Adrenal gland (tissue), 19 donors: ENCODE data around the gene FHL3. TPM values are rescaled to one million over a fixed set of nuclear protein-coding genes. Genes with fewer than 3 reads are reported as not detected.

Source experiments
- DNase-seq, 7 donors: peaks; one replicate each; pipeline ENCODE4 v3.0.0-alpha.2; 2019 to 2020
- H3K27ac ChIP-seq, 5 donors: fragments of 200-600 bp; sonication (generic) in 4 of 5; 1 replicate in 3 of 5; 2 replicates in 2 of 5; pipeline versions ENCODE4 v1.5.1 to v1.8.0; 2016 to 2020; ENCODE audit warnings: mild to moderate bottlenecking in 1 of 5
- H3K27me3 ChIP-seq: fragments of 200-600 bp; 2 replicates; pipeline ENCODE4 v1.8.0; 2021
- H3K36me3 ChIP-seq, 2 donors: fragments of 200-600 bp; replicated peaks in 1 of 2; 1 replicate in 1 of 2; 2 replicates in 1 of 2; pipeline versions ENCODE4 v1.5.1 to v1.8.0; 2018 to 2022
- H3K4me1 ChIP-seq, 2 donors: fragments of 200-600 bp; replicated peaks in 1 of 2; 1 replicate in 1 of 2; 2 replicates in 1 of 2; pipeline versions ENCODE4 v1.5.1 to v1.8.0; 2018 to 2021
- H3K4me3 ChIP-seq, 4 donors: fragments of 200-600 bp; sonication (generic) in 3 of 4; one replicate each; pipeline ENCODE4 v1.5.1; 2016 to 2018
- H3K9me3 ChIP-seq, 3 donors: fragments of 200-600 bp; sonication (generic) in 1 of 3; replicated peaks in 1 of 3; 1 replicate in 2 of 3; 2 replicates in 1 of 3; pipeline versions ENCODE4 v1.5.1 to v1.8.0; 2016 to 2021
- POLR2A ChIP-seq, 2 donors: fragments of 450-650 bp; IDR thresholded peaks; one replicate each; pipeline ENCODE4 v1.6.1; 2017; ENCODE audit warnings: antibody characterized with exemption in 2 of 2, mild to moderate bottlenecking in 2 of 2, moderate library complexity in 1 of 2
- WGBS, 4 donors: extraction: QIAGEN DNeasy Blood & Tissue Kit in 2 of 4; methylation state at CpG; one replicate each; pipeline versions ENCODE4 v1.1.5 to v1.1.7; 2013 to 2017; 5-methylcytosine and 5-hydroxymethylcytosine counted together
- intact Hi-C, 2 donors: fragments of 100-400 bp; cut with DNase I; formaldehyde crosslinking; loops; one replicate each; pipeline versions ENCODE4 v1.14.1 to v1.15.0; 2022 to 2023
- long read RNA-seq, 10 donors: library from polyadenylated mRNA in 3 of 10; unstranded in 2 of 10; stranded (forward) in 1 of 10; transcript quantifications; one replicate each; pipeline ENCODE4 v2.0.0 and lab custom pipeline, GENCODE V29; 2021 to 2026
- polyA plus RNA-seq, 3 donors: library from polyadenylated mRNA; stranded (reverse); fragments of 200-250 nt in 2 of 3; fragments of 350-450 nt in 1 of 3; fragmentation: Illumina TruSeq in 1 of 3; extraction: RNeasy Lipid Tissue Mini Kit (QIAGEN cat#74804) in 1 of 3; gene quantifications; one replicate each; pipeline ENCODE4 v1.2.3, GENCODE V29; 2013 to 2014
- total RNA-seq, 9 donors: library from RNA; depleted of rRNA in 4 of 9; stranded (reverse); fragments of >200 nt in 4 of 9; fragments of 120-200 nt in 1 of 9; fragmentation: NEBNext Ultra II Directional in 1 of 9; extraction: Animal tissue kit (Norgen Biotek cat#: 25700) in 1 of 9; gene quantifications; one replicate each; pipeline versions ENCODE4 v1.1.0 to v1.2.4, GENCODE V29; 2013 to 2023
- TF ChIP-seq, protein P1 (sequence below), 6 experiments: fragments of 450-650 bp in 4 of 6; fragments of 200-600 bp in 2 of 6; sonication (generic) in 1 of 6; IDR thresholded peaks; 1 replicate in 5 of 6; 2 replicates in 1 of 6; pipeline versions ENCODE4 v1.5.1 to v1.8.0; 2016 to 2021; ENCODE audit warnings: antibody characterized with exemption in 6 of 6, mild to moderate bottlenecking in 2 of 6, moderate library complexity in 1 of 6
- donor health status: healthy with polysubstance abuse.
- donor health status: Bipolar disorder and iron deficiency.
- donor health status: DM: yes; HTN: yes; CAD: no.
- donor health status: DM: no; HTN: no; CAD: no.
- donor health status: DM: no; HTN: no; CAD: no.
- donor health status: DM: yes; HTN: yes; CAD: no.

Gene FHL3, protein sequence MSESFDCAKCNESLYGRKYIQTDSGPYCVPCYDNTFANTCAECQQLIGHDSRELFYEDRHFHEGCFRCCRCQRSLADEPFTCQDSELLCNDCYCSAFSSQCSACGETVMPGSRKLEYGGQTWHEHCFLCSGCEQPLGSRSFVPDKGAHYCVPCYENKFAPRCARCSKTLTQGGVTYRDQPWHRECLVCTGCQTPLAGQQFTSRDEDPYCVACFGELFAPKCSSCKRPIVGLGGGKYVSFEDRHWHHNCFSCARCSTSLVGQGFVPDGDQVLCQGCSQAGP
- 10 to 100 TPM in 8 of 9 donors, 1 to 10 TPM in 1; 5.8 to 47.6 (median 21.9) TPM for total RNA-seq
- 10 to 100 TPM in 2 of 3 donors, 1 to 10 TPM in 1; 8.6 to 39.5 (median 31.5) TPM for polyA plus RNA-seq
- long read RNA-seq, donor 1, partial matches to known transcripts: 0 of 2 reads
- long read RNA-seq, donor 1, other reads (novel, unspliced or antisense): 0 of 2 reads
- long read RNA-seq, donor 2: 0 reads
- long read RNA-seq, donor 3, partial matches to known transcripts: 0 of 1 reads
- long read RNA-seq, donor 3, other reads (novel, unspliced or antisense): 0 of 1 reads
- long read RNA-seq, donor 4, transcript FHL3-201 (6 exons, 1,647 nt): major isoform, 5 of 9 reads
- long read RNA-seq, donor 4, partial matches to known transcripts: 0 of 9 reads
- long read RNA-seq, donor 4, other reads (novel, unspliced or antisense): 2 of 9 reads
- long read RNA-seq, donor 5, transcript FHL3-201 (6 exons, 1,647 nt): major isoform, 20 of 30 reads
- long read RNA-seq, donor 5, transcript FHL3-203 (6 exons, 1,091 nt): minor isoform, 5 of 30 reads
- long read RNA-seq, donor 5, partial matches to known transcripts: 2 of 30 reads
- long read RNA-seq, donor 5, other reads (novel, unspliced or antisense): 3 of 30 reads
- long read RNA-seq, donor 6, partial matches to known transcripts: 0 of 6 reads
- long read RNA-seq, donor 6, other reads (novel, unspliced or antisense): 0 of 6 reads
- long read RNA-seq, donor 7: 0 reads
- long read RNA-seq, donor 8, partial matches to known transcripts: 0 of 2 reads
- long read RNA-seq, donor 8, other reads (novel, unspliced or antisense): 0 of 2 reads
- long read RNA-seq, donor 9, partial matches to known transcripts: 0 of 3 reads
- long read RNA-seq, donor 9, other reads (novel, unspliced or antisense): 0 of 3 reads
- long read RNA-seq, donor 10, partial matches to known transcripts: 0 of 2 reads
- long read RNA-seq, donor 10, other reads (novel, unspliced or antisense): 0 of 2 reads

DNA sequence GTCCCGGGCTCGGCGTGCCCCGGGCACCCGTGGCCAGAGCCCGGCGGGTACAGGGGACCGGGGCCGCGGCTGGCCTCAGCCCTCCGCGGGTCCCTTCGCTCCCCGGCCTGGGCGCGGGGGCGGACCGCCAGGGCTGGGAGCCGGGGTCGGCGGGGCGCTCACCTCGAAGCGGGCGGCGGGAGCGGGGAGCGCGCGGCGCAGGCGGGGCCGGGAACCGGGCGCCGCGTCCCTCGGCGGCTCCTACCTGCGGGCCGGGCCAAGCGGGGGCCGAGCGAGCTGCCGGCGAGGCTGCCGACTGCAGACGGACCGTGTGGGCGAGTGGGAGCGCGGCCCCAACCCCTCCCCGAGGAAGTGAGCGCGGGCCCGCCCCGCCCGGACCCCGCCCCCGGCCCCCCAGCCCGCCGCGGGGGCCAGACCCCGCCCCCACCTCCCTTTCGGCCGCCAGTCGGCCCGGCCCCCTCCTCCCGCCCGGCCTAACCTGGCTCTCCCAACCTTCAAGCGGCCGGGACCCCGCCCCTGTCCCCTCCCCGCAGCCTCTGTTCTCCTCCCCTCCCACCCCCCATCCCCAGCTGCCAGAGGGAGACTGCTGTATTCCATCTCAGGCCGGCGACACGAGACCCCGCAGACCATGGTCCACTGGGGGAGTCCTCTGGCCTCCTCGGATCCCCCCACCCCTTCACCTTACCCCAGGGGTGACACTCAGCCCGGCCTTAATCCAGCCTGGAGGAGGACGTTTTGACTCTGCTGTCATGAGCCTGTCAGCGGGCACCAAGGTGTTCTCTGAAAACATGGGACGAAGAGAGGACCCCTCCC lies at the start of gene FHL3:
TSS of gene FHL3 (minus strand) at position 320 of the 813 bp plus-strand sequence. CDS start 6,102 bp downstream, outside the sequence.
- Histone ChIP-seq H3K27ac (peak within 1 kb of the TSS in 4 of 5 donors; percentile 44 to 84 (median 56)), H3K4me1 (peaks cover 28 to 32% of the 10 kb centered on the region in 2 donors), H3K4me3 (peak within 1 kb of the TSS in 3 of 4 donors; percentile 23 to 80 (median 59)), H3K27me3 (no peaks in the 10 kb centered on the region), H3K9me3 (no peaks in the 10 kb centered on the region), H3K36me3 (no peaks in the 10 kb centered on the region)
- peak in 5 of 7 donors; percentile 63 to 67 (median 64) for DNase-seq
- peak; percentile 40 to 71 for TF ChIP-seq POLR2A (IDR thresholded peaks at IDR 0.05)
- TF ChIP-seq, protein P1, sequence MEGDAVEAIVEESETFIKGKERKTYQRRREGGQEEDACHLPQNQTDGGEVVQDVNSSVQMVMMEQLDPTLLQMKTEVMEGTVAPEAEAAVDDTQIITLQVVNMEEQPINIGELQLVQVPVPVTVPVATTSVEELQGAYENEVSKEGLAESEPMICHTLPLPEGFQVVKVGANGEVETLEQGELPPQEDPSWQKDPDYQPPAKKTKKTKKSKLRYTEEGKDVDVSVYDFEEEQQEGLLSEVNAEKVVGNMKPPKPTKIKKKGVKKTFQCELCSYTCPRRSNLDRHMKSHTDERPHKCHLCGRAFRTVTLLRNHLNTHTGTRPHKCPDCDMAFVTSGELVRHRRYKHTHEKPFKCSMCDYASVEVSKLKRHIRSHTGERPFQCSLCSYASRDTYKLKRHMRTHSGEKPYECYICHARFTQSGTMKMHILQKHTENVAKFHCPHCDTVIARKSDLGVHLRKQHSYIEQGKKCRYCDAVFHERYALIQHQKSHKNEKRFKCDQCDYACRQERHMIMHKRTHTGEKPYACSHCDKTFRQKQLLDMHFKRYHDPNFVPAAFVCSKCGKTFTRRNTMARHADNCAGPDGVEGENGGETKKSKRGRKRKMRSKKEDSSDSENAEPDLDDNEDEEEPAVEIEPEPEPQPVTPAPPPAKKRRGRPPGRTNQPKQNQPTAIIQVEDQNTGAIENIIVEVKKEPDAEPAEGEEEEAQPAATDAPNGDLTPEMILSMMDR (IDR thresholded peaks at IDR 0.05): no peak
- 2 to 21% (median 3%) methylated on average over 4 to 71 of the region's 83 CpGs; no CpG with 5 or more reads in 1 of the 4 donors for WGBS, 4 donors
- intact Hi-C loops: no loop called here

DNA sequence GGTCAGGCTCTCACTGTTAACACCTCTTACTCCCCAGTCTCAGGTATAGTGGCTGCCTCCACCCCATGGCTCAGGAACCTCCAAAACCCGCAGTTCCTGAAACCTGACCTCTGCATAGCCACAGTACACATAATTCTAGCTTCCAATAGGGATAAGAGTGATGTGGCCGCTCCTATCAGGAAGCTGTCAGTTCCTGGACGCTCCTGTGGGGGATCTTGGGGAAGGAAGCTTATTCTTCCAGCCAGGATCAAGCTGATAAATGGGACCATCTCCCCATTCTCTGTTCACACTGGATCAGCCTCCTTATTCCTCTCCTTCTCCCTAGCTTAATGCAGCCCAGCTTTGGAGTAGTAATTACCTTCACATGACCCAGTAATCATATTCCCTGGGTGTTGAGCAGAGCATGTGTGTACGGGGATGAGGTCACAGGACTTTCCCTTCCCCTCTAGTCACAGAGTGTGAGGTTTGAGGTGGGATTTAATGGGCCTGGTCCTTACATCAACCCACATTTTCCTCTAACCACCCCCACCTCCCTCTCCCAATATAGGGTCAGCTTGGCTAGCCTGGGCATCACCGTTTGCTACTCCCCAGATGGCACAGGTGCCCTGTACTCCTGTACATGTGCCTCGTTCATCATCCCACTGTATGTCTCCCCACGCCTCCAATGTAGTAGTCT lies 48.2 kb upstream of the FHL3 start:
- no peaks in the 10 kb centered on the region for H3K27me3 ChIP-seq
- H3K27ac ChIP-seq: no peak overlapping the region
- no peak for DNase-seq
- no peak for TF ChIP-seq POLR2A (IDR thresholded peaks at IDR 0.05)
- TF ChIP-seq, protein P1 (IDR thresholded peaks at IDR 0.05): no peak
- intact Hi-C loops: no loop called here
- H3K9me3 ChIP-seq: no peaks in the 10 kb centered on the region
- WGBS, 4 donors: 78 to 87% (median 79%) methylated on average over 5 to 7 of the region's 7 CpGs
- no peaks in the 10 kb centered on the region for H3K4me1 ChIP-seq
- H3K36me3 ChIP-seq: no peaks in the 10 kb centered on the region
- H3K4me3 ChIP-seq: no peak overlapping the region

DNA sequence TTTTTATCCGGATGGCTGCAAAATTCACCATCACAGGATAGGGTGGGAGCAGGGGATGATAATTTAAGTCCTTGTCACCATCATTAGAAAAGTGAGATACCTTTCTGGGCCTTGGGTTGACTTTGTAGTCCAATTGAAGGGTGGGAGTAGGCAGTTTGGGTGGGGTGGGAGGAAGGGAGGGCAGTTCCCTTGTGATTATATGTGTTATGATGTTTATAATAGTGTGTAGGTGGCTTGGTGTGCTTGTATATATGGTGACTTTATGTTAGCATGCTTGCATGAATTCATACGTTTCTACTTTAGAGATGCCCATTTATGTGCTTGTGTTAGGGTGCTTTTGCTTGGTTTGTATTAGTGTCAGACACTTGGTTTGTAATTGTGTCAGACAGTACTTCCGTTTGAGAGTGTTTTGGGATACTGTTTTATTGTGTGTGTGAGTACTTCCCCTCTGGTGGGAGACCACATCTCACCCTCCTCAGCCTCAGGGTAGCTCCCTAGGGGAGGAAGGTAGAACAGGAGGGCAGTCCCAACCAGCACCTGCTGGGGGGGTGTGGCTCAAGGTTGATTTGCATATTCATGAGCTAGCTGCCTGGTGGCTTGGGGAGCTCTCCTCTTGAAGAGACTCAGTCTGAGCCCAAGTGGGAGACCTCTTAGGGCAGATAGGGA lies 47.6 kb upstream of the FHL3 start:
- H3K9me3 ChIP-seq: no peaks in the 10 kb centered on the region
- no peak for TF ChIP-seq POLR2A (IDR thresholded peaks at IDR 0.05)
- TF ChIP-seq, protein P1 (IDR thresholded peaks at IDR 0.05): no peak
- WGBS, 4 donors: 52 to 76% (median 68%) methylated on average over 3 of the region's 3 CpGs
- DNase-seq: no peak
- H3K27ac ChIP-seq: no peak overlapping the region
- no peak overlapping the region for H3K4me3 ChIP-seq
- intact Hi-C loops: no loop called here
- no peaks in the 10 kb centered on the region for H3K36me3 ChIP-seq
- no peaks in the 10 kb centered on the region for H3K4me1 ChIP-seq
- no peaks in the 10 kb centered on the region for H3K27me3 ChIP-seq
